ENCODE measurements around the gene ZNF652. TPM values are rescaled to one million over a fixed set of nuclear protein-coding genes. Genes with fewer than 3 reads are reported as not detected.

Gene ZNF652
- polyA plus RNA-seq, 1 of the 3 experiments (the other 2 are of a cell fraction): 5.1 TPM

DNA sequence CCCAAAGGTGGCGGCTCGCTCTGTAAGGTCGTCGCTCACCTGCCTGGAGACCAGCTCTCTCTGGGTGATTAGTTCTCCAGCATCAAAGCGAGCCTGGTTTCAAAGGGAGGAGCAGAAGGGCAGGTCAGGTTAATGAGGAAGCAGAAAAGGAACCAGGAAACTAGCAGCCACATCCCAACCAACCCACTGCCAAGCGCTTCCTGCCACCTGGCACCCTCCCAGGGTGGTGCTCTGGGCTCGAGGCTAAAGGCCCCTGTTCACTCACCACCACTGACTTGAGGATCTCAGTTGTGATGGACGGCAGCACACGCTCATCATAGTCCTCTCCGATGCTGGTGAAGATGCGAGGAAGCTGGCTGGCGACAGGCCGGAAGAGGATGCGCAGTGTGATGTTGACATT lies 47.0 kb upstream of the ZNF652 start:
- H3K4me3 ChIP-seq (ENCODE audit: low read depth in 2 of 2, low read length in 1 of 2): no peak overlapping the region
- no peak for TF ChIP-seq TAF1 (IDR thresholded peaks at IDR 0.05; ENCODE audit: borderline replicate concordance, low read depth, low read length)
- TF ChIP-seq CTCF (IDR thresholded peaks at IDR 0.05): no peak
- no peak for TF ChIP-seq REST (IDR thresholded peaks at IDR 0.05; ENCODE audit: low read depth, low read length)
- TF ChIP-seq, protein P1, sequence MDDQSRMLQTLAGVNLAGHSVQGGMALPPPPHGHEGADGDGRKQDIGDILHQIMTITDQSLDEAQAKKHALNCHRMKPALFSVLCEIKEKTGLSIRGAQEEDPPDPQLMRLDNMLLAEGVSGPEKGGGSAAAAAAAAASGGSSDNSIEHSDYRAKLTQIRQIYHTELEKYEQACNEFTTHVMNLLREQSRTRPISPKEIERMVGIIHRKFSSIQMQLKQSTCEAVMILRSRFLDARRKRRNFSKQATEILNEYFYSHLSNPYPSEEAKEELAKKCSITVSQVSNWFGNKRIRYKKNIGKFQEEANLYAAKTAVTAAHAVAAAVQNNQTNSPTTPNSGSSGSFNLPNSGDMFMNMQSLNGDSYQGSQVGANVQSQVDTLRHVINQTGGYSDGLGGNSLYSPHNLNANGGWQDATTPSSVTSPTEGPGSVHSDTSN (IDR thresholded peaks at IDR 0.05): no peak
- TF ChIP-seq TEAD4 (IDR thresholded peaks at IDR 0.05; ENCODE audit: borderline replicate concordance, insufficient read depth): no peak
- TF ChIP-seq IRF3 (IDR thresholded peaks at IDR 0.05; ENCODE audit: low read depth, low read length): no peak
- no peak for TF ChIP-seq EZH2phosphoT487 (IDR thresholded peaks at IDR 0.05; ENCODE audit: borderline replicate concordance, low read depth)
- no peak for TF ChIP-seq JUND (IDR thresholded peaks at IDR 0.05)
- TF ChIP-seq ELF1 (IDR thresholded peaks at IDR 0.05): no peak
- CTCF ChIA-PET: interaction anchor here (0.7 to 24.3 kb wide), 26 partner anchors 12 to 369 kb away, joined by 3 to 496 read pairs (median 14); partner anchors contain the start of genes NGFR and SLC35B1
- no peak for DNase-seq
- peaks cover 4% of the 10 kb centered on the region for H3F3A ChIP-seq (replicated peaks; ENCODE audit: insufficient read depth)
- H2AFZ ChIP-seq (ENCODE audit: low read depth): no peak overlapping the region
- H4K20me1 ChIP-seq (ENCODE audit: insufficient read depth): no peaks in the 10 kb centered on the region
- H3K79me2 ChIP-seq (ENCODE audit: insufficient read depth): peaks cover 13% of the 10 kb centered on the region
- H3K27ac ChIP-seq (ENCODE audit: low read depth in 2 of 2, low read length in 1 of 2): no peak overlapping the region
- H3K4me1 ChIP-seq (ENCODE audit: control insufficient read depth in 1 of 2, insufficient read depth in 2 of 2, low read depth in 1 of 2, low read length in 1 of 2): peaks cover 0 to 10% of the 10 kb centered on the region in 2 experiments; a peak in 2 of 4 replicates
- H3K36me3 ChIP-seq (replicated peaks in 1 of 2; ENCODE audit: control insufficient read depth in 1 of 2, insufficient read depth in 2 of 2, low read length in 1 of 2): peaks cover 73 to 80% of the 10 kb centered on the region in 2 experiments
- WGBS (ENCODE audit: low lambda C conversion rate): 94% methylated on average over 14 of the region's 14 CpGs
- no peak overlapping the region for H3K9ac ChIP-seq
- H3K27me3 ChIP-seq (ENCODE audit: insufficient read depth): no peaks in the 10 kb centered on the region
- no peaks in the 10 kb centered on the region for H3K9me2 ChIP-seq
- H3K4me2 ChIP-seq: no peak overlapping the region
- POLR2A ChIA-PET: interaction anchor here (1.0 kb wide), 1 partner anchor 10 kb away, joined by 4 read pairs; no protein-coding TSS in a partner anchor
- H3K9me3 ChIP-seq: no peaks in the 10 kb centered on the region
